Mesenchymal stem cell (in vitro differentiated cells and primary cell): Measurements from ENCODE around the gene COBL.

Experiments used
- DNase-seq: peaks from one replicate; pipeline ENCODE4 v3.0.0-alpha.2; 2013
- H2AFZ ChIP-seq: one replicate; pipeline ENCODE4 v1.6.1; 2013; ENCODE audit warnings: low read depth, mild to moderate bottlenecking, control low read depth, inconsistent platforms, low read length, moderate library complexity
- H2AK5ac ChIP-seq: 2 replicates; pipeline ENCODE4 v1.6.1; 2013; ENCODE audit warnings: low read length, moderate library complexity, mild to moderate bottlenecking, inconsistent platforms; ENCODE audit not compliant: severe bottlenecking
- H2BK120ac ChIP-seq: one replicate; pipeline ENCODE4 v1.6.1; 2013; ENCODE audit warnings: low read depth, mild to moderate bottlenecking, inconsistent platforms, low read length, moderate library complexity
- H2BK12ac ChIP-seq, 2 experiments: one replicate each; pipeline ENCODE4 v1.6.1; 2013; ENCODE audit warnings: inconsistent platforms in 2 of 2, low read length in 2 of 2, mild to moderate bottlenecking in 2 of 2, moderate library complexity in 2 of 2, control low read depth in 1 of 2
- H2BK15ac ChIP-seq: one replicate; pipeline ENCODE4 v1.6.1; 2013; ENCODE audit warnings: mild to moderate bottlenecking, low read depth, inconsistent platforms; ENCODE audit not compliant: poor library complexity, severe bottlenecking
- H2BK5ac ChIP-seq: 2 replicates; pipeline ENCODE4 v1.6.1; 2013; ENCODE audit warnings: low read depth, mild to moderate bottlenecking, low read length, control low read depth, inconsistent platforms; ENCODE audit not compliant: poor library complexity, severe bottlenecking
- H3K14ac ChIP-seq, 2 experiments: one replicate each; pipeline ENCODE4 v1.6.1; 2013; ENCODE audit warnings: inconsistent platforms in 2 of 2, low read length in 2 of 2, control low read depth in 1 of 2, mild to moderate bottlenecking in 1 of 2, moderate library complexity in 1 of 2
- H3K18ac ChIP-seq, 2 experiments: one replicate each; pipeline ENCODE4 v1.6.1; 2013; ENCODE audit warnings: inconsistent platforms in 2 of 2, low read length in 2 of 2, control low read depth in 1 of 2, low read depth in 1 of 2, mild to moderate bottlenecking in 1 of 2
- H3K23ac ChIP-seq, 2 experiments: one replicate each; pipeline ENCODE4 v1.6.1; 2013; ENCODE audit warnings: inconsistent platforms in 2 of 2, low read length in 2 of 2, mild to moderate bottlenecking in 2 of 2, moderate library complexity in 2 of 2, control low read depth in 1 of 2
- H3K27ac ChIP-seq: 2 replicates; pipeline ENCODE4 v1.5.1; 2013; ENCODE audit warnings: mild to moderate bottlenecking, moderate library complexity, low read length, control low read depth, inconsistent platforms; ENCODE audit not compliant: poor library complexity, severe bottlenecking
- H3K27me3 ChIP-seq, 2 experiments: 2 replicates each; pipeline versions ENCODE4 v1.6.1 to v1.7.0; 2013; ENCODE audit warnings: low read length in 2 of 2, mild to moderate bottlenecking in 2 of 2, moderate library complexity in 2 of 2, control low read depth in 1 of 2, inconsistent platforms in 1 of 2; ENCODE audit not compliant: control insufficient read depth in 1 of 2, insufficient read depth in 1 of 2
- H3K36me3 ChIP-seq, 2 experiments: 2 replicates each; pipeline versions ENCODE4 v1.6.1 to v1.7.0; 2013; ENCODE audit warnings: low read length in 2 of 2, control low read depth in 1 of 2, inconsistent platforms in 1 of 2, low read depth in 1 of 2, mild to moderate bottlenecking in 1 of 2; ENCODE audit not compliant: insufficient read depth in 2 of 2, control insufficient read depth in 1 of 2
- H3K4ac ChIP-seq, 2 experiments: one replicate each; pipeline ENCODE4 v1.6.1; 2013; ENCODE audit warnings: inconsistent platforms in 2 of 2, low read length in 2 of 2, mild to moderate bottlenecking in 2 of 2, moderate library complexity in 2 of 2, control low read depth in 1 of 2, low read depth in 1 of 2
- H3K4me1 ChIP-seq: 2 replicates; pipeline ENCODE4 v1.6.1; 2013; ENCODE audit warnings: low read depth, low read length, control low read depth; ENCODE audit not compliant: control insufficient read depth, insufficient read depth
- H3K4me2 ChIP-seq: 2 replicates; pipeline ENCODE4 v1.6.1; 2013; ENCODE audit warnings: low read length, mild to moderate bottlenecking, inconsistent platforms; ENCODE audit not compliant: poor library complexity, severe bottlenecking
- H3K4me3 ChIP-seq, 2 experiments: 2 replicates each; pipeline versions ENCODE4 v1.5.1 to v1.7.0; 2013; ENCODE audit warnings: low read length in 2 of 2, mild to moderate bottlenecking in 2 of 2, control low read depth in 1 of 2, low read depth in 1 of 2; ENCODE audit not compliant: insufficient read depth in 1 of 2
- H3K79me1 ChIP-seq: replicated peaks from 2 replicates; pipeline ENCODE4 v1.6.1; 2013; ENCODE audit warnings: mild to moderate bottlenecking, control low read depth, low read length, inconsistent platforms; ENCODE audit not compliant: poor library complexity, severe bottlenecking
- H3K9ac ChIP-seq: 2 replicates; pipeline ENCODE4 v1.7.0; 2013; ENCODE audit warnings: mild to moderate bottlenecking, low read length, moderate library complexity
- H3K9me3 ChIP-seq: 2 replicates; pipeline ENCODE4 v1.7.0; 2013; ENCODE audit warnings: mild to moderate bottlenecking, low read length; ENCODE audit not compliant: control insufficient read depth
- H4K8ac ChIP-seq: one replicate; pipeline ENCODE4 v1.6.1; 2013; ENCODE audit warnings: inconsistent platforms, mild to moderate bottlenecking, low read length, moderate library complexity
- H4K91ac ChIP-seq: one replicate; pipeline ENCODE4 v1.6.1; 2013; ENCODE audit warnings: mild to moderate bottlenecking, low read length, inconsistent platforms
- WGBS: methylation state at CpG from one replicate; pipeline ENCODE4 v1.1.7; 2013; ENCODE audit warnings: mixed read lengths; 5-methylcytosine and 5-hydroxymethylcytosine counted together

The COBL gene

DNA sequence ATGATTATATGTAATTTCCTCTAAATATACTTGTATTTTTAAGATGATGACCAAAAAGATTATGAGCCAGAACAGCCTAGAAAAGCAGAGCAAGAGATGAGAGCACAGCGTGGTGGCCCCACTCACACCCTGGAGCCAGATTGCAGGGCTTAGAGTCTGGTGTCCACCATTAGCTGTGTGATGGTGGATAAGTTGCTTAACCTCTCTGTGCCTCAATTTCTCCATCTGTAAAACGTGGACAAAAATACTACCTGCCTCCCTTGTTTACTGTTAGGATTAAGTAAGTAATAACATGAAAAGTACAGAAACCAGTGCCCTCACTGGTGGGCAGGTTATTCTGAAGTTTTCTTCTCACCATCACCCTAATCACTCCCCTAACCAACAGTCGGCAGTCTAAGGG is 212.3 kb downstream of the COBL start:
- Histone ChIP-seq H4K91ac (no peak overlapping the region), H3K9ac (no peak overlapping the region), H3K36me3 (no peaks in the 10 kb centered on the region), H3K9me3 (peaks cover 9% of the 10 kb centered on the region), H4K8ac (no peak overlapping the region), H3K27ac (no peak overlapping the region), H3K4me2 (no peak overlapping the region), H3K18ac (no peak overlapping the region), H3K27me3 (peaks cover 0 to 16% of the 10 kb centered on the region in 2 experiments), H2BK5ac (no peak overlapping the region), H3K4me1 (peaks cover 2% of the 10 kb centered on the region), H2AFZ (no peak overlapping the region), H2BK15ac (no peak overlapping the region), H3K4ac (no peak overlapping the region), H2BK12ac (no peak overlapping the region), H3K14ac (no peak overlapping the region), H3K4me3 (no peak overlapping the region), H2BK120ac (no peak overlapping the region), H3K23ac (no peak overlapping the region), H2AK5ac (no peak overlapping the region), H3K79me1 (no peaks in the 10 kb centered on the region)
- WGBS, result 88% methylated on average over 2 of the region's 3 CpGs
- DNase-seq, result no peak

DNA sequence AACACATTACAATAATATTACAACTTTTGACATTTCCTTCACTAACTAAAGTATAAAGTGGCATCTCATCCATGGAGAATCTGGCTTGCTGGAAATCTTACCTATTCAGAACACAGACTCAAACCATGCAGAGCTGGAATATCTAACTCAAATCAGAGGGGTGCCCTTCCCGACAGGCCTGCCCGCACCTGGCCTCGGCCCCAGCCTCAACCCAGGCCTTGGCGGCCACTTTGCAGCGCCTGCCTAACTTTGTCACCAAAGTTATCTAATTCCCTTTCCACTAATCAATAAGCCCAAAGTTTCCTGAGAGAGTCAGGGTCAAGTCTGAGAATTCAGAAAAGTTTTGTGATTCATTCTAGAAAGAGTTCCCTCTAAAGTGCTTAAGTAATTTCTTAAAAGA is 212.9 kb downstream of the COBL start:
- Histone ChIP-seq H3K23ac (no peak overlapping the region), H2BK120ac (no peak overlapping the region), H3K9me3 (peaks cover 15% of the 10 kb centered on the region), H3K79me1 (no peaks in the 10 kb centered on the region), H2BK12ac (no peak overlapping the region), H3K4me3 (no peak overlapping the region), H3K14ac (no peak overlapping the region), H3K36me3 (no peaks in the 10 kb centered on the region), H2AK5ac (no peak overlapping the region), H3K18ac (no peak overlapping the region), H3K4me1 (peaks cover 2% of the 10 kb centered on the region), H4K8ac (no peak overlapping the region), H3K27me3 (peaks cover 0 to 14% of the 10 kb centered on the region in 2 experiments), H2BK5ac (no peak overlapping the region), H3K9ac (no peak overlapping the region), H4K91ac (no peak overlapping the region), H3K4ac (no peak overlapping the region), H3K27ac (no peak overlapping the region), H2BK15ac (no peak overlapping the region), H2AFZ (no peak overlapping the region), H3K4me2 (no peak overlapping the region)
- WGBS, result 92% methylated on average over 5 of the region's 5 CpGs
- no peak for DNase-seq

DNA sequence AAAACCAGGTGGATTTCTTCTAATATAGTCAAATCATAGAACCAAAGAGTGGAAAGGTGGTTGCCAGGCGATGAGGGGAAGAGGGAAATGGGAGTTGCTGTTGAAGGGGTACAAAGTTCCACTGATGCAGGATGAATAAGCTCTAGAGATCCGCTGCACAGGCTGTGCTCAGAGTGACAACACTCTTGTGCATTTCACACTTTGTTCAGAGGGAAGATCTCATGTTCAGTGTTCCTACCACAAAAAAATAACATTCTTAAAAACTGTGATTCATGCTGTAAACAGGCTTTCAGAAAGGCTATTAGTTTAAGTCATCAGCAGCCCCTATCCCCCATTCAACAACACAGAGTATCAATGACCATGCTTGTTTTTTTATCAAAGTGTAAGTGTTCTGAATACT is 213.8 kb downstream of the COBL start:
- no peak overlapping the region for H3K23ac ChIP-seq
- H3K27me3 ChIP-seq, result peaks cover 0 to 10% of the 10 kb centered on the region in 2 experiments
- H2BK120ac ChIP-seq, result no peak overlapping the region
- DNase-seq, result no peak
- no peak overlapping the region for H3K14ac ChIP-seq
- H3K79me1 ChIP-seq, result no peaks in the 10 kb centered on the region
- no peaks in the 10 kb centered on the region for H3K36me3 ChIP-seq
- H4K91ac ChIP-seq, result no peak overlapping the region
- H3K4me2 ChIP-seq, result no peak overlapping the region
- H4K8ac ChIP-seq, result no peak overlapping the region
- peaks cover 2% of the 10 kb centered on the region for H3K4me1 ChIP-seq
- H3K27ac ChIP-seq, result no peak overlapping the region
- no peak overlapping the region for H3K4me3 ChIP-seq
- no peak overlapping the region for H2BK12ac ChIP-seq
- H2AFZ ChIP-seq, result no peak overlapping the region
- no peak overlapping the region for H3K9ac ChIP-seq
- H3K18ac ChIP-seq, result no peak overlapping the region
- H3K9me3 ChIP-seq, result peaks cover 22% of the 10 kb centered on the region
- H2AK5ac ChIP-seq, result no peak overlapping the region
- no peak overlapping the region for H2BK5ac ChIP-seq
- no peak overlapping the region for H2BK15ac ChIP-seq
- H3K4ac ChIP-seq, result no peak overlapping the region
- WGBS, result 64% methylated on average over 2 of the region's 2 CpGs

DNA sequence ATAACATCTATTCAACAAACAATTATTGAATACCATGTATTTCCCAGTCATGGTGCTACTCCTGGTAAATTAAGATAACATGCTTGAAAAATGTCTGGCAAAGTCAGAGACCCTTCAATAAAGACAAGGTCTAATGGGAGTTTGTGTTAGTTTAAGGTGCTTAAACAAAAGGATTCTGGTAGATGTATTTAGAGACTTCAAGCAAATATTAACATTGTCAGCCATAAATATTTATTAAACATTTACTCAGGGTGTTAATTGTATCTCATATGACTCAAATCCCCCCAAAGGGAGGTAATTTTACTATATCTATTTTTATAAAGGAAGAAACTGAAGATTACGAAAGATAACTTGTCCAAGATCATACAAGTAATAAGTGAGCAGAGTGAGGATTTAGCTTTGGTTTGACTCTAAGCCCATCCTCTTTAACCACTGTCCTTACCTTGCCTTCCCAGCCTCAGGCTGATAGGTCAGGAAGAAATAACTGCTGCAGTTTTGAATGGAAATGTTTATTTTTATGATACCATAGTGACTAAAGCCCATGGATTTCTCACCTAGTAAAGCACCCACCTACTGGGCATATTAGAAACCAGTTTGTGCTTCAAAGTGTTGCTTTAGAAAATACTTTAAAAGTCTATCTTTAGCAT is 215.4 kb downstream of the COBL start:
- Histone ChIP-seq H2BK120ac (no peak overlapping the region), H2BK15ac (no peak overlapping the region), H3K4me1 (peaks cover 2% of the 10 kb centered on the region), H3K18ac (no peak overlapping the region), H3K4me2 (no peak overlapping the region), H2BK5ac (no peak overlapping the region), H3K9me3 (peaks cover 33% of the 10 kb centered on the region), H3K27ac (no peak overlapping the region), H2AK5ac (no peak overlapping the region), H3K36me3 (no peaks in the 10 kb centered on the region), H3K4me3 (no peak overlapping the region), H4K91ac (no peak overlapping the region), H3K23ac (no peak overlapping the region), H3K9ac (no peak overlapping the region), H2AFZ (no peak overlapping the region), H4K8ac (no peak overlapping the region), H3K14ac (no peak overlapping the region), H2BK12ac (no peak overlapping the region), H3K4ac (no peak overlapping the region), H3K79me1 (no peaks in the 10 kb centered on the region), H3K27me3 (peaks cover 0 to 6% of the 10 kb centered on the region in 2 experiments)
- no peak for DNase-seq
- no CpG with 5 or more reads among the region's 1 CpG for WGBS
